ENCODE data around the gene C1orf198.

Gene C1orf198

GRCh38 chr1:230828421-230828820, 39.9 kb downstream of the C1orf198 start:
- H2AFZ ChIP-seq (ENCODE audit: low read length): no peak overlapping the region
- no peaks in the 10 kb centered on the region for H3K9me3 ChIP-seq (ENCODE audit: insufficient read depth, low read depth, low read length)
- H4K20me1 ChIP-seq (ENCODE audit: insufficient read depth, low read length, poor library complexity, severe bottlenecking): no peaks in the 10 kb centered on the region
- TF ChIP-seq EZH2phosphoT487 (IDR thresholded peaks at IDR 0.05; ENCODE audit: borderline replicate concordance): no peak
- TF ChIP-seq CTCF (conservative IDR thresholded peaks at IDR 0.05; ENCODE audit: low read length): no peak
- H3K9ac ChIP-seq (ENCODE audit: low read depth, low read length, poor library complexity, severe bottlenecking): no peak overlapping the region
- no peaks in the 10 kb centered on the region for H3K9me2 ChIP-seq (replicated peaks; ENCODE audit: low read depth, low read length)
- H3K4me2 ChIP-seq (ENCODE audit: low read depth, low read length, poor library complexity, severe bottlenecking): no peak overlapping the region
- H3K36me3 ChIP-seq (ENCODE audit: insufficient read depth, low read length): no peaks in the 10 kb centered on the region
- no peaks in the 10 kb centered on the region for H3F3A ChIP-seq (ENCODE audit: low read depth)
- no peaks in the 10 kb centered on the region for H3K27me3 ChIP-seq (ENCODE audit: insufficient read depth, low read length, poor library complexity, severe bottlenecking)
- H3K4me1 ChIP-seq (ENCODE audit: insufficient read depth, low read length, poor library complexity, severe bottlenecking): no peaks in the 10 kb centered on the region
- H3K79me2 ChIP-seq (ENCODE audit: insufficient read depth, low read length): no peaks in the 10 kb centered on the region
- no peak overlapping the region for H3K4me3 ChIP-seq (ENCODE audit: low read length, poor library complexity, severe bottlenecking)

GRCh38 chr1:230827801-230828200, 40.5 kb downstream of the C1orf198 start:
- H4K20me1 ChIP-seq (ENCODE audit: insufficient read depth, low read length, poor library complexity, severe bottlenecking): no peaks in the 10 kb centered on the region
- no peaks in the 10 kb centered on the region for H3K27me3 ChIP-seq (ENCODE audit: insufficient read depth, low read length, poor library complexity, severe bottlenecking)
- no peaks in the 10 kb centered on the region for H3F3A ChIP-seq (ENCODE audit: low read depth)
- no peaks in the 10 kb centered on the region for H3K9me3 ChIP-seq (ENCODE audit: insufficient read depth, low read depth, low read length)
- no peak overlapping the region for H3K9ac ChIP-seq (ENCODE audit: low read depth, low read length, poor library complexity, severe bottlenecking)
- no peak overlapping the region for H2AFZ ChIP-seq (ENCODE audit: low read length)
- no peaks in the 10 kb centered on the region for H3K36me3 ChIP-seq (ENCODE audit: insufficient read depth, low read length)
- no peaks in the 10 kb centered on the region for H3K79me2 ChIP-seq (ENCODE audit: insufficient read depth, low read length)
- no peak overlapping the region for H3K4me3 ChIP-seq (ENCODE audit: low read length, poor library complexity, severe bottlenecking)
- H3K4me2 ChIP-seq (ENCODE audit: low read depth, low read length, poor library complexity, severe bottlenecking): no peak overlapping the region
- no peaks in the 10 kb centered on the region for H3K9me2 ChIP-seq (replicated peaks; ENCODE audit: low read depth, low read length)
- no peaks in the 10 kb centered on the region for H3K4me1 ChIP-seq (ENCODE audit: insufficient read depth, low read length, poor library complexity, severe bottlenecking)
- TF ChIP-seq EZH2phosphoT487 (IDR thresholded peaks at IDR 0.05; ENCODE audit: borderline replicate concordance) (no peak), CTCF (conservative IDR thresholded peaks at IDR 0.05; ENCODE audit: low read length) (no peak)

- no peaks in the 10 kb centered on the region for H3K9me2 ChIP-seq (replicated peaks; ENCODE audit: low read depth, low read length)
- no peaks in the 10 kb centered on the region for H3K36me3 ChIP-seq (ENCODE audit: insufficient read depth, low read length)
- TF ChIP-seq EZH2phosphoT487 (IDR thresholded peaks at IDR 0.05; ENCODE audit: borderline replicate concordance): no peak
- TF ChIP-seq CTCF (conservative IDR thresholded peaks at IDR 0.05; ENCODE audit: low read length): no peak
- no peak overlapping the region for H3K4me3 ChIP-seq (ENCODE audit: low read length, poor library complexity, severe bottlenecking)
- no peaks in the 10 kb centered on the region for H3K4me1 ChIP-seq (ENCODE audit: insufficient read depth, low read length, poor library complexity, severe bottlenecking)
- no peaks in the 10 kb centered on the region for H3K27me3 ChIP-seq (ENCODE audit: insufficient read depth, low read length, poor library complexity, severe bottlenecking)
- H2AFZ ChIP-seq (ENCODE audit: low read length): no peak overlapping the region
- no peak overlapping the region for H3K4me2 ChIP-seq (ENCODE audit: low read depth, low read length, poor library complexity, severe bottlenecking)
- no peaks in the 10 kb centered on the region for H3K9me3 ChIP-seq (ENCODE audit: insufficient read depth, low read depth, low read length)
- no peaks in the 10 kb centered on the region for H3F3A ChIP-seq (ENCODE audit: low read depth)
- H4K20me1 ChIP-seq (ENCODE audit: insufficient read depth, low read length, poor library complexity, severe bottlenecking): no peaks in the 10 kb centered on the region
- no peaks in the 10 kb centered on the region for H3K79me2 ChIP-seq (ENCODE audit: insufficient read depth, low read length)
- no peak overlapping the region for H3K9ac ChIP-seq (ENCODE audit: low read depth, low read length, poor library complexity, severe bottlenecking)
Measured at GRCh38 chr1:230827081-230827681, 41.1 kb downstream of the C1orf198 start.

Measured in Loucy (cell line).